ENCODE measurements around the gene ARHGAP10. TPM values are rescaled to one million over a fixed set of nuclear protein-coding genes. Genes with fewer than 3 reads are reported as not detected.

ARHGAP10 gene
- total RNA-seq, 4 donors from 2014 or later = 26.5 to 117 (median 29.7) TPM

- no peaks in the 10 kb centered on the region for H3K9me3 ChIP-seq
- peaks cover 0 to 23% (median 0%) of the 10 kb centered on the region in 3 donors for H3K36me3 ChIP-seq
- peaks cover 0 to 38% (median 7%) of the 10 kb centered on the region in 3 donors for H3K4me1 ChIP-seq
- H3K27ac ChIP-seq = peak overlapping the region in 1 of 4 donors; percentile 51
- TF ChIP-seq CTCF (IDR thresholded peaks at IDR 0.05) (no peak), POLR2A (IDR thresholded peaks at IDR 0.05) (no peak)
- WGBS, 2 donors = 19 to 27% methylated on average over 4 of the region's 4 CpGs
- intact Hi-C loops (cut with DNase I) = no loop called here
- H3K4me3 ChIP-seq = no peak overlapping the region
- DNase-seq = no peak
- H3K27me3 ChIP-seq = no peaks in the 10 kb centered on the region
Observed at GRCh38 chr4:147955827-147956558, 224.1 kb downstream of the ARHGAP10 start.

- WGBS, 2 donors = 83 to 88% methylated on average over 3 of the region's 3 CpGs
- TF ChIP-seq POLR2A (IDR thresholded peaks at IDR 0.05) (no peak), CTCF (IDR thresholded peaks at IDR 0.05) (no peak)
- Histone ChIP-seq H3K27ac (no peak overlapping the region), H3K9me3 (no peaks in the 10 kb centered on the region), H3K36me3 (peaks cover 0 to 8% (median 0%) of the 10 kb centered on the region in 3 donors), H3K4me3 (no peak overlapping the region), H3K4me1 (peaks cover 0 to 38% (median 7%) of the 10 kb centered on the region in 3 donors), H3K27me3 (no peaks in the 10 kb centered on the region)
- intact Hi-C loops (cut with DNase I) = no loop called here
- no peak for DNase-seq
Observed at GRCh38 chr4:147957446-147957845, 225.6 kb downstream of the ARHGAP10 start.

GRCh38 chr4:147958057-147958456, 226.2 kb downstream of the ARHGAP10 start:
- Histone ChIP-seq H3K4me3 (no peak overlapping the region), H3K27ac (peak overlapping the region in 1 of 4 donors; percentile 22), H3K9me3 (no peaks in the 10 kb centered on the region), H3K4me1 (peaks cover 0 to 38% (median 7%) of the 10 kb centered on the region in 3 donors), H3K27me3 (no peaks in the 10 kb centered on the region), H3K36me3 (peaks cover 0 to 7% (median 0%) of the 10 kb centered on the region in 3 donors)
- TF ChIP-seq CTCF (IDR thresholded peaks at IDR 0.05) = no peak
- no peak for TF ChIP-seq POLR2A (IDR thresholded peaks at IDR 0.05)
- 81 to 91% methylated on average over 3 of the region's 3 CpGs for WGBS, 2 donors
- intact Hi-C loops (cut with DNase I) = no loop called here
- DNase-seq = no peak

- Histone ChIP-seq H3K27ac (peak overlapping the region in 1 of 4 donors; percentile 22), H3K4me3 (no peak overlapping the region), H3K9me3 (no peaks in the 10 kb centered on the region), H3K27me3 (no peaks in the 10 kb centered on the region), H3K4me1 (peaks cover 0 to 38% (median 7%) of the 10 kb centered on the region in 3 donors), H3K36me3 (peaks cover 0 to 8% (median 0%) of the 10 kb centered on the region in 3 donors)
- intact Hi-C loops (cut with DNase I) = no loop called here
- TF ChIP-seq CTCF (IDR thresholded peaks at IDR 0.05) (no peak), POLR2A (IDR thresholded peaks at IDR 0.05) (no peak)
- no peak for DNase-seq
- 57 to 67% methylated on average over 4 of the region's 4 CpGs for WGBS, 2 donors
Observed at GRCh38 chr4:147958489-147959065, 226.7 kb downstream of the ARHGAP10 start.

GRCh38 chr4:147960971-147961370, 229.1 kb downstream of the ARHGAP10 start:
- Histone ChIP-seq H3K4me1 (peaks cover 0 to 46% (median 6%) of the 10 kb centered on the region in 3 donors), H3K4me3 (no peak overlapping the region), H3K27me3 (no peaks in the 10 kb centered on the region), H3K36me3 (peaks cover 0 to 32% (median 0%) of the 10 kb centered on the region in 3 donors), H3K27ac (no peak overlapping the region), H3K9me3 (no peaks in the 10 kb centered on the region)
- 90 to 94% methylated on average over 5 of the region's 5 CpGs for WGBS, 2 donors
- intact Hi-C loops (cut with DNase I) = no loop called here
- DNase-seq = no peak
- no peak for TF ChIP-seq POLR2A (IDR thresholded peaks at IDR 0.05)
- no peak for TF ChIP-seq CTCF (IDR thresholded peaks at IDR 0.05)

Data from esophagus squamous epithelium (tissue), 5 donors.